ENCODE results near the gene LSMEM2.

DNA sequence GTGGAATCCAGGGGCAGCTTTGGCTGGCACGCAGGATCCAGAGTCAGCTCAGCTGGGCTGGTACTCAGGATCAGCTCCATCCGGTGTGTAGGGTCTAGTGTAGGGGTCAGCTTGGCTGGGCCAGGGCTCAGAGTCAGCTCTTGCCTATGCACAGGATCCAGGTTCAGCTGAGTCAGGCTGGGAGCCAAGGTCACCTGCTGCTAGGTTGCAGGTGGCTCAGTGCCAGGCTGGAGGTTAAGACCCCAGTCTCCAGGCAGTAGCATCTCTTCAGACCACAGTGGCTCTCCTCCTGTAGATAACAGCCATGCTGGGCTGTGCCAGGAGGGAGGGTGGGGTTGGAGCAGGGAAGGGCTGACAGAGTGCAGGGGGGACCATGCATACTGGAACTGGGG, 18.5 kb downstream of the LSMEM2 start:
- TF ChIP-seq CTCF (IDR thresholded peaks at IDR 0.05), result no peak
- no peak for TF ChIP-seq POLR2A (IDR thresholded peaks at IDR 0.05)
- peak in 1 of 2 donors; percentile 8 for TF ChIP-seq POLR2AphosphoS5 (IDR thresholded peaks at IDR 0.05)
- no peak for TF ChIP-seq EP300 (IDR thresholded peaks at IDR 0.05)
